OCI-LY7 (cell line): Measurements from ENCODE around the gene DBNDD2. TPM values are rescaled to one million over a fixed set of nuclear protein-coding genes. Genes with fewer than 3 reads are reported as not detected.

Experiments used
- BruUV-seq: library from RNA; stranded (reverse); fragments of 400-500 nt; replicated peaks from 2 replicates; lab custom pipeline; 2021; lab: Mats Ljungman, UMichigan
- CTCF ChIA-PET: fragments of 300-600 bp; sonication (Branson Sonifier 250); formaldehyde crosslinking; loops from one replicate; lab custom pipeline; 2022; ENCODE audit warnings: antibody characterized with exemption; ENCODE audit not compliant: unreplicated experiment; lab: Charles Lee
- POLR2A ChIA-PET: fragments of 300-600 bp; sonication (Branson Sonifier 250); formaldehyde crosslinking; loops from one replicate; lab custom pipeline; 2022; ENCODE audit warnings: antibody characterized with exemption; lab: Charles Lee
- DNase-seq: peaks from one replicate; pipeline ENCODE4 v3.0.0-alpha.2; 2015; ENCODE audit warnings: low spot score
- H2AFZ ChIP-seq: fragments of 200-600 bp; sonication (generic), shearing (Covaris generic); 2 replicates; pipeline ENCODE4 v1.6.1; 2014; ENCODE audit warnings: mild to moderate bottlenecking, antibody characterized with exemption, low read length, moderate library complexity
- H3K27ac ChIP-seq: fragments of 200-600 bp; sonication (generic); 2 replicates; pipeline ENCODE4 v1.5.1; 2014; ENCODE audit warnings: mixed run types, low read depth, mild to moderate bottlenecking, moderate library complexity, low read length, inconsistent platforms; ENCODE audit not compliant: poor library complexity, severe bottlenecking
- H3K36me3 ChIP-seq: fragments of 200-600 bp; sonication (generic); 2 replicates; pipeline ENCODE4 v1.6.1; 2014; ENCODE audit warnings: mild to moderate bottlenecking, antibody characterized with exemption, low read length, moderate library complexity, mixed read lengths; ENCODE audit not compliant: insufficient read depth
- H3K4me1 ChIP-seq: fragments of 200-600 bp; sonication (generic); 2 replicates; pipeline ENCODE4 v1.5.1; 2014; ENCODE audit warnings: mild to moderate bottlenecking, low read length; ENCODE audit not compliant: insufficient read depth, poor library complexity, severe bottlenecking
- H3K4me2 ChIP-seq: fragments of 200-600 bp; sonication (generic); 2 replicates; pipeline ENCODE4 v1.6.1; 2014; ENCODE audit warnings: mild to moderate bottlenecking, low read length
- H3K4me3 ChIP-seq: fragments of 200-600 bp; sonication (generic); 2 replicates; pipeline ENCODE4 v1.5.1; 2014; ENCODE audit warnings: mild to moderate bottlenecking, low read depth, low read length; ENCODE audit not compliant: poor library complexity, severe bottlenecking
- H3K79me2 ChIP-seq: fragments of 200-600 bp; sonication (generic); 2 replicates; pipeline ENCODE4 v1.6.1; 2016; ENCODE audit warnings: low read depth, mild to moderate bottlenecking, low read length, moderate library complexity, mixed read lengths; ENCODE audit not compliant: insufficient read depth
- H3K9me2 ChIP-seq: fragments of 200-600 bp; sonication (generic); 2 replicates; pipeline ENCODE4 v1.6.1; 2016; ENCODE audit warnings: mild to moderate bottlenecking, low read length, mixed read lengths; ENCODE audit not compliant: insufficient read depth
- H3K9me3 ChIP-seq: fragments of 200-600 bp; sonication (generic); 2 replicates; pipeline ENCODE4 v1.6.1; 2014; ENCODE audit warnings: mild to moderate bottlenecking, mixed run types, low read length, mixed read lengths
- H4K20me1 ChIP-seq: fragments of 200-600 bp; sonication (generic); 2 replicates; pipeline ENCODE4 v1.6.1; 2014; ENCODE audit warnings: mild to moderate bottlenecking, antibody characterized with exemption, low read length, moderate library complexity, mixed read lengths; ENCODE audit not compliant: insufficient read depth
- CTCF ChIP-seq: fragments of 200-600 bp; sonication (generic); conservative IDR thresholded peaks from 2 replicates; pipeline ENCODE4 v1.5.1; 2014; ENCODE audit warnings: mild to moderate bottlenecking, antibody characterized with exemption, low read length, moderate library complexity, mixed read lengths
- EZH2phosphoT487 ChIP-seq: fragments of 200-600 bp; sonication (generic); IDR thresholded peaks from 2 replicates; pipeline ENCODE4 v1.6.1; 2018; ENCODE audit warnings: low read depth, borderline replicate concordance, mild to moderate bottlenecking, mixed run types, antibody characterized with exemption, low read length, moderate library complexity, mixed read lengths
- intact Hi-C: fragments of 100-400 bp; cut with micrococcal nuclease; formaldehyde crosslinking; loops from one replicate; pipeline ENCODE4 v1.10.0; 2022; ENCODE audit not compliant: unreplicated experiment
- total RNA-seq, 2 experiments: library from RNA; depleted of rRNA in 1 of 2; stranded (reverse); fragments of >200 nt in 1 of 2; shearing (Covaris generic) in 1 of 2; gene quantifications; 2 replicates each; pipeline ENCODE4 v1.2.3, GENCODE V29; 2014 to 2022

The DBNDD2 gene
- total RNA-seq, 2 experiments from 2014 or later, result 0.57 TPM; not detected in 1

DNA sequence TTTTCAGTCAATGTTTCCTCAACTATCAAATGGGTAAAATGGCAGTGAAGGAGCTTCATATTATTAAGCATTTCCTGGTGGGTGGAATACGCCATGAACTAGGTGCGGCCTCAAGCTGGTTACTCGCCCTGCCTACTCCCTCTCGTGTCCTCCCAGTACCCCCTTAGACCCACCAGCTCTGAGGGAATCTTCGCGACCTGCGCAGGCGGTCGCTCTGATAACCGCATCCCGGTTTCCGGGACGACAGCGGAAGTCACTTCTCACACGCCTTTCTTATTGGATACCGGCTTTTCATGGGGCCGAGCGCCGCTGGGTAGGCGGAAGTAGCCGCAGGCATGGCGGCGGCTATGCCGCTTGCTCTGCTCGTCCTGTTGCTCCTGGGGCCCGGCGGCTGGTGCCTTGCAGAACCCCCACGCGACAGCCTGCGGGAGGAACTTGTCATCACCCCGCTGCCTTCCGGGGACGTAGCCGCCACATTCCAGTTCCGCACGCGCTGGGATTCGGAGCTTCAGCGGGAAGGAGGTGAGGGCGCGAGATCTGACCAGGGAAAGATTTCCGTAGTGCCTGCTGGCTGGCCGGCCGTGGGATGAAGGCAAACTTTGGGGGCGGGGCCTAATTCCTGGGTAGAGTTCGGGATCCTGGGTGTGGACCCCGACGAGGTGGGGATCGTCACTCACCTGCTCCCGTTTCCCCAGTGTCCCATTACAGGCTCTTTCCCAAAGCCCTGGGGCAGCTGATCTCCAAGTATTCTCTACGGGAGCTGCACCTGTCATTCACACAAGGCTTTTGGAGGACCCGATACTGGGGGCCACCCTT lies 7.9 kb downstream of the DBNDD2 start, which contains the start of gene PIGT:
Gene PIGT (plus strand): TSS at position 320 of the 816 bp plus-strand sequence. CDS start 16 bp downstream, at position 336.
- Histone ChIP-seq H3K9me2 (no peaks in the 10 kb centered on the region), H4K20me1 (peaks cover 6% of the 10 kb centered on the region; the same call in 1 of the 2 replicates), H3K36me3 (peaks cover 34% of the 10 kb centered on the region), H3K79me2 (peaks cover 42% of the 10 kb centered on the region), H3K27ac (peak within 1 kb of the TSS; percentile 84), H2AFZ (peak within 1 kb of the TSS; percentile 86; the same call in 1 of the 2 replicates), H3K4me2 (peak within 1 kb of the TSS; percentile 98), H3K4me3 (peak within 1 kb of the TSS; percentile 98), H3K4me1 (peaks cover 55% of the 10 kb centered on the region), H3K9me3 (no peaks in the 10 kb centered on the region)
- TF ChIP-seq EZH2phosphoT487, result no peak
- TF ChIP-seq CTCF, result no peak
- intact Hi-C loops, result loop anchor here (1.0 to 5.0 kb wide), 3 partner anchors 16 to 556 kb away; partner anchors contain the start of gene ZNF335
- POLR2A ChIA-PET, result interaction anchor here (0.6 to 1.4 kb wide), 8 partner anchors 23 to 424 kb away, joined by 3 to 6 read pairs (median 3); partner anchors contain the start of gene SYS1
- DNase-seq, result peak; percentile 91
- no TSS peak for BruUV-seq
- CTCF ChIA-PET, result no interaction called here

DNA sequence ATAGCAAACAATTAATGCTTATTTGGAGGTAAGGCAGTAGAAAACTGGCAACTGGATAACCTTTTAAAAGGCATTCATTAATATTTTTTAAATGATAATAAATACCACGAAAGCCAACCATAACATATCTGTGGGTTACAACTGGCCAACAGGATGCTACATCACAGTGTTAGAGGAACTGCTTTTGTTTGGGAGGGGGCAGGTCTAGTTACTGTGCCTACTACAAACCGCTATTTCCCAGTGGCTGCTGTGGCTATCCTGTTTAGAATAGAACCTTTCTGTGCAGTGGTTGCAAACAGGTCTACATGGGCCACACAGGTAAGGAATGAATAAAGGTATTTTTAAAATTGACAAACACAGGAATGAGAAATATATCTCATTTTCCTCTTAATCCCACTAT lies 8.8 kb downstream of the DBNDD2 start:
- Histone ChIP-seq H3K4me2 (peak overlapping the region; percentile 98), H3K36me3 (peaks cover 43% of the 10 kb centered on the region), H3K79me2 (peaks cover 42% of the 10 kb centered on the region), H3K27ac (peak overlapping the region; percentile 84), H3K4me3 (peak overlapping the region; percentile 98), H3K9me2 (no peaks in the 10 kb centered on the region), H3K4me1 (peaks cover 55% of the 10 kb centered on the region), H4K20me1 (peaks cover 6% of the 10 kb centered on the region; the same call in 1 of the 2 replicates), H3K9me3 (no peaks in the 10 kb centered on the region), H2AFZ (no peak overlapping the region)
- BruUV-seq, result TSS peak; percentile 70
- ChIA-PET POLR2A (interaction anchor here (0.5 to 0.6 kb wide), 2 partner anchors 22 to 505 kb away, joined by 3 to 4 read pairs; no protein-coding TSS in a partner anchor), CTCF (no interaction called here)
- intact Hi-C loops, result loop anchor here (1.0 to 5.0 kb wide), 3 partner anchors 15 to 555 kb away; partner anchors contain the start of genes SYS1 and ZNF335
- no peak for TF ChIP-seq EZH2phosphoT487
- no peak for TF ChIP-seq CTCF
- peak; percentile 52 for DNase-seq
